ENCODE results near the gene TFEC.

TFEC gene

GRCh38 chr7:115962340-115962739 lies 68.2 kb downstream of the TFEC start:
- Histone ChIP-seq H3K27ac (ENCODE audit: insufficient read depth in 1 of 2, low read depth in 1 of 2, low read length in 2 of 2, poor library complexity in 1 of 2, severe bottlenecking in 2 of 2) (no peak overlapping the region), H3K9me3 (ENCODE audit: control extremely low read depth in 1 of 5, control insufficient read depth in 4 of 5, insufficient read depth in 2 of 5, low read depth in 1 of 5, low read length in 4 of 5) (peaks cover 0 to 4% (median 0%) of the 10 kb centered on the region in 5 experiments), H3K27me3 (replicated peaks in 2 of 5; ENCODE audit: control insufficient read depth in 4 of 5, insufficient read depth in 5 of 5, low read length in 4 of 5) (no peaks in the 10 kb centered on the region), H3K4me3 (ENCODE audit: control insufficient read depth in 1 of 7, extremely low read depth in 1 of 7, insufficient read depth in 4 of 7, low read depth in 2 of 7, low read length in 6 of 7) (no peak overlapping the region), H3K36me3 (ENCODE audit: control insufficient read depth in 4 of 4, insufficient read depth in 4 of 4, low read length in 3 of 4) (peaks cover 0 to 22% (median 12%) of the 10 kb centered on the region in 4 experiments), H3K4me1 (ENCODE audit: control extremely low read depth in 1 of 4, control insufficient read depth in 4 of 4, insufficient read depth in 4 of 4, low read length in 3 of 4) (no peaks in the 10 kb centered on the region)
- ChIA-PET CTCF (no interaction called here), POLR2A (no interaction called here)
- no peak for DNase-seq

GRCh38 chr7:115953592-115954255 lies 76.8 kb downstream of the TFEC start:
- H3K27me3 ChIP-seq (replicated peaks in 2 of 5; ENCODE audit: control insufficient read depth in 4 of 5, insufficient read depth in 5 of 5, low read length in 4 of 5) = no peaks in the 10 kb centered on the region
- CTCF ChIA-PET = no interaction called here
- POLR2A ChIA-PET = no interaction called here
- DNase-seq = no peak
- 90% methylated on average over 2 of the region's 5 CpGs for WGBS (ENCODE audit: insufficient coverage)
- H3K4me1 ChIP-seq (ENCODE audit: control extremely low read depth in 1 of 4, control insufficient read depth in 4 of 4, insufficient read depth in 4 of 4, low read length in 3 of 4) = no peaks in the 10 kb centered on the region
- no peak overlapping the region for H3K27ac ChIP-seq (ENCODE audit: insufficient read depth in 1 of 2, low read depth in 1 of 2, low read length in 2 of 2, poor library complexity in 1 of 2, severe bottlenecking in 2 of 2)
- H3K4me3 ChIP-seq (ENCODE audit: control insufficient read depth in 1 of 7, extremely low read depth in 1 of 7, insufficient read depth in 4 of 7, low read depth in 2 of 7, low read length in 6 of 7) = no peak overlapping the region
- H3K36me3 ChIP-seq (ENCODE audit: control insufficient read depth in 4 of 4, insufficient read depth in 4 of 4, low read length in 3 of 4) = peaks cover 8 to 50% (median 27%) of the 10 kb centered on the region in 4 experiments
- no peaks in the 10 kb centered on the region for H3K9me3 ChIP-seq (ENCODE audit: control extremely low read depth in 1 of 5, control insufficient read depth in 4 of 5, insufficient read depth in 2 of 5, low read depth in 1 of 5, low read length in 4 of 5)

GRCh38 chr7:115952832-115953231 lies 77.7 kb downstream of the TFEC start:
- POLR2A ChIA-PET = no interaction called here
- Histone ChIP-seq H3K9me3 (ENCODE audit: control extremely low read depth in 1 of 5, control insufficient read depth in 4 of 5, insufficient read depth in 2 of 5, low read depth in 1 of 5, low read length in 4 of 5) (no peaks in the 10 kb centered on the region), H3K4me3 (ENCODE audit: control insufficient read depth in 1 of 7, extremely low read depth in 1 of 7, insufficient read depth in 4 of 7, low read depth in 2 of 7, low read length in 6 of 7) (no peak overlapping the region), H3K27me3 (replicated peaks in 2 of 5; ENCODE audit: control insufficient read depth in 4 of 5, insufficient read depth in 5 of 5, low read length in 4 of 5) (no peaks in the 10 kb centered on the region), H3K4me1 (ENCODE audit: control extremely low read depth in 1 of 4, control insufficient read depth in 4 of 4, insufficient read depth in 4 of 4, low read length in 3 of 4) (no peaks in the 10 kb centered on the region), H3K36me3 (ENCODE audit: control insufficient read depth in 4 of 4, insufficient read depth in 4 of 4, low read length in 3 of 4) (peaks cover 8 to 45% (median 26%) of the 10 kb centered on the region in 4 experiments), H3K27ac (ENCODE audit: insufficient read depth in 1 of 2, low read depth in 1 of 2, low read length in 2 of 2, poor library complexity in 1 of 2, severe bottlenecking in 2 of 2) (no peak overlapping the region)
- 95% methylated on average over 2 of the region's 4 CpGs for WGBS (ENCODE audit: insufficient coverage)
- DNase-seq = no peak
- CTCF ChIA-PET = no interaction called here

- Histone ChIP-seq H3K4me1 (ENCODE audit: control extremely low read depth in 1 of 4, control insufficient read depth in 4 of 4, insufficient read depth in 4 of 4, low read length in 3 of 4) (no peaks in the 10 kb centered on the region), H3K4me3 (ENCODE audit: control insufficient read depth in 1 of 7, extremely low read depth in 1 of 7, insufficient read depth in 4 of 7, low read depth in 2 of 7, low read length in 6 of 7) (no peak overlapping the region), H3K27ac (ENCODE audit: insufficient read depth in 1 of 2, low read depth in 1 of 2, low read length in 2 of 2, poor library complexity in 1 of 2, severe bottlenecking in 2 of 2) (no peak overlapping the region), H3K9me3 (ENCODE audit: control extremely low read depth in 1 of 5, control insufficient read depth in 4 of 5, insufficient read depth in 2 of 5, low read depth in 1 of 5, low read length in 4 of 5) (no peaks in the 10 kb centered on the region), H3K36me3 (ENCODE audit: control insufficient read depth in 4 of 4, insufficient read depth in 4 of 4, low read length in 3 of 4) (peaks cover 8 to 45% (median 27%) of the 10 kb centered on the region in 4 experiments), H3K27me3 (replicated peaks in 2 of 5; ENCODE audit: control insufficient read depth in 4 of 5, insufficient read depth in 5 of 5, low read length in 4 of 5) (no peaks in the 10 kb centered on the region)
- CTCF ChIA-PET = no interaction called here
- WGBS (ENCODE audit: insufficient coverage) = no CpG with 5 or more reads among the region's 1 CpG
- no peak for DNase-seq
- POLR2A ChIA-PET = interaction anchor here (0.6 kb wide), 1 partner anchor 144 kb away, joined by 3 read pairs; no protein-coding TSS in a partner anchor
Measured at GRCh38 chr7:115951547-115951946, 79.0 kb downstream of the TFEC start.

DNA sequence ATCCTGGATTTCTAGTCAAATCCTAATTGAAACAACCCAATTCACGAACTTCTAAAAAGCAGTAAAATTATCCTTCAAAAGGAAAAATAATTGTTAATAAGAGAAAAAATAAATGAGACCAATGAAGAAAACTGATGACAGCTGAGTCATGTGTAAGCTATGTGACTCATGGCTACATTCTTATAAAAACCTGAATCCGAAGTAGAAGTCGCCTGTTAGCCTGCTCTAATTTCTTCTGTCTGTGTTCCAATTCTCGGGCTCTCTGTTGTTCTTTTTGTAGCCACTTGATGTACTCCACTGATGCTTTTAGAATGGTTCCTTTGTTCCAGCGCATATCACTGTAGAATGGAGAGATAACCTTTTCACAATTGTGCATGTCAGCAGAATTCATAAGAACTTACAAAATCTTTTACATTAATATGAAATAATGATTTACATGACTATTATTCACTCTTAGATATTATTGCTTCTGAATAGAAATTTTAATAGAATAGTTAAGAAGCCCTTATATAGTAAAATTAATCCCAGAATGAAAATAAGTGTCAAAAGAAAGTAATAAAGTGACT lies 88.8 kb downstream of the TFEC start:
- 100% methylated on average over 3 of the region's 5 CpGs for WGBS (ENCODE audit: insufficient coverage)
- ChIA-PET POLR2A (no interaction called here), CTCF (no interaction called here)
- no peaks in the 10 kb centered on the region for H3K9me3 ChIP-seq (ENCODE audit: control extremely low read depth in 1 of 5, control insufficient read depth in 4 of 5, insufficient read depth in 2 of 5, low read depth in 1 of 5, low read length in 4 of 5)
- no peak for DNase-seq
- H3K4me1 ChIP-seq (ENCODE audit: control extremely low read depth in 1 of 4, control insufficient read depth in 4 of 4, insufficient read depth in 4 of 4, low read length in 3 of 4) = no peaks in the 10 kb centered on the region
- H3K36me3 ChIP-seq (ENCODE audit: control insufficient read depth in 4 of 4, insufficient read depth in 4 of 4, low read length in 3 of 4) = peaks cover 7 to 50% (median 25%) of the 10 kb centered on the region in 4 experiments
- no peaks in the 10 kb centered on the region for H3K27me3 ChIP-seq (replicated peaks in 2 of 5; ENCODE audit: control insufficient read depth in 4 of 5, insufficient read depth in 5 of 5, low read length in 4 of 5)
- H3K4me3 ChIP-seq (ENCODE audit: control insufficient read depth in 1 of 7, extremely low read depth in 1 of 7, insufficient read depth in 4 of 7, low read depth in 2 of 7, low read length in 6 of 7) = no peak overlapping the region
- no peak overlapping the region for H3K27ac ChIP-seq (ENCODE audit: insufficient read depth in 1 of 2, low read depth in 1 of 2, low read length in 2 of 2, poor library complexity in 1 of 2, severe bottlenecking in 2 of 2)

- Histone ChIP-seq H3K36me3 (ENCODE audit: control insufficient read depth in 4 of 4, insufficient read depth in 4 of 4, low read length in 3 of 4) (peaks cover 7 to 41% (median 24%) of the 10 kb centered on the region in 4 experiments), H3K4me1 (ENCODE audit: control extremely low read depth in 1 of 4, control insufficient read depth in 4 of 4, insufficient read depth in 4 of 4, low read length in 3 of 4) (no peaks in the 10 kb centered on the region), H3K27ac (ENCODE audit: insufficient read depth in 1 of 2, low read depth in 1 of 2, low read length in 2 of 2, poor library complexity in 1 of 2, severe bottlenecking in 2 of 2) (no peak overlapping the region), H3K9me3 (ENCODE audit: control extremely low read depth in 1 of 5, control insufficient read depth in 4 of 5, insufficient read depth in 2 of 5, low read depth in 1 of 5, low read length in 4 of 5) (no peaks in the 10 kb centered on the region), H3K4me3 (ENCODE audit: control insufficient read depth in 1 of 7, extremely low read depth in 1 of 7, insufficient read depth in 4 of 7, low read depth in 2 of 7, low read length in 6 of 7) (no peak overlapping the region), H3K27me3 (replicated peaks in 2 of 5; ENCODE audit: control insufficient read depth in 4 of 5, insufficient read depth in 5 of 5, low read length in 4 of 5) (no peaks in the 10 kb centered on the region)
- no peak for DNase-seq
- CTCF ChIA-PET = no interaction called here
- POLR2A ChIA-PET = no interaction called here
- no CpG with 5 or more reads among the region's 3 CpGs for WGBS (ENCODE audit: insufficient coverage)
Measured at GRCh38 chr7:115940460-115941060, 90.0 kb downstream of the TFEC start.

DNA sequence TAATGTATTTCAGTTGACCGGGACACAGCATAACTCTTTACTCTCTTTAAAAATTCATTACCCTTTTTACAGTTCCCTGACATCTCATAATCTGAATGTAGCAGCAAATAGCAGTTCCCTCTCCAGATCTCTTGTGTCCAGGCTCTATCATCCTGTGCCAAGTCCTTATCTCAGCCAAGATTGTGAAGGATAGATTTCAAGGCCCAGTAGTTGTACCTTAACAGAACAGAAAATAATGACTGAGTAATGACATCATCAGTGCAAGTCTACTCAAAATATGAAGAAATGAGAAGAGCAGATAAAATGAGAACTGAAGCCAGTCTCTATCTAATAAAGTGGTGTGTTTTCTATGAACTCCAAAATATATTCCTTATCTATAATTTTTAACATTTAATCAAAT lies 92.6 kb downstream of the TFEC start:
- DNase-seq = no peak
- POLR2A ChIA-PET = no interaction called here
- Histone ChIP-seq H3K27me3 (replicated peaks in 2 of 5; ENCODE audit: control insufficient read depth in 4 of 5, insufficient read depth in 5 of 5, low read length in 4 of 5) (no peaks in the 10 kb centered on the region), H3K9me3 (ENCODE audit: control extremely low read depth in 1 of 5, control insufficient read depth in 4 of 5, insufficient read depth in 2 of 5, low read depth in 1 of 5, low read length in 4 of 5) (no peaks in the 10 kb centered on the region), H3K4me3 (ENCODE audit: control insufficient read depth in 1 of 7, extremely low read depth in 1 of 7, insufficient read depth in 4 of 7, low read depth in 2 of 7, low read length in 6 of 7) (no peak overlapping the region), H3K27ac (ENCODE audit: insufficient read depth in 1 of 2, low read depth in 1 of 2, low read length in 2 of 2, poor library complexity in 1 of 2, severe bottlenecking in 2 of 2) (no peak overlapping the region), H3K36me3 (ENCODE audit: control insufficient read depth in 4 of 4, insufficient read depth in 4 of 4, low read length in 3 of 4) (peaks cover 7 to 37% (median 23%) of the 10 kb centered on the region in 4 experiments), H3K4me1 (ENCODE audit: control extremely low read depth in 1 of 4, control insufficient read depth in 4 of 4, insufficient read depth in 4 of 4, low read length in 3 of 4) (no peaks in the 10 kb centered on the region)
- CTCF ChIA-PET = no interaction called here
- WGBS (ENCODE audit: insufficient coverage) = 100% methylated on average over 1 of the region's 1 CpG

All from common myeloid progenitor, CD34-positive (primary cell).